ENCODE data around the gene BTNL8. TPM values are rescaled to one million over a fixed set of nuclear protein-coding genes. Genes with fewer than 3 reads are reported as not detected.

BTNL8 gene
- total and polyA plus RNA-seq, 2 of the 13 experiments (the other 11 are each of a cell fraction or from before 2014, with no cell fraction given), result not detected

GRCh38 chr5:180860887-180861822 is 37.8 kb upstream of the BTNL8 start, which contains the start of gene ZFP62 (continued):
- TF ChIP-seq RBFOX2 (IDR thresholded peaks at IDR 0.05; ENCODE audit: low read depth, low read length) (peak; percentile 93), ARNT (IDR thresholded peaks at IDR 0.05) (no peak), CCDC6 (CRISPR knock-in tag; IDR thresholded peaks at IDR 0.05) (0 out of 2 replicates have a peak, but pooled peaks have one; percentile 55), ZNF709 (CRISPR knock-in tag; IDR thresholded peaks at IDR 0.05) (peak; percentile 68; the same call in 1 of the 2 replicates), YEATS4 (CRISPR knock-in tag; IDR thresholded peaks at IDR 0.05; ENCODE audit: borderline replicate concordance) (peak; percentile 93), ZNF691 (CRISPR knock-in tag; IDR thresholded peaks at IDR 0.05; ENCODE audit: borderline replicate concordance, low read depth) (no peak; the same call in 1 of the 2 replicates), STAG1 (CRISPR knock-in tag; IDR thresholded peaks at IDR 0.05) (0 out of 2 replicates have a peak, but pooled peaks have one; percentile 3), SRF (IDR thresholded peaks at IDR 0.05; ENCODE audit: low read depth, low read length) (no peak), ZNF703 (CRISPR knock-in tag; IDR thresholded peaks at IDR 0.05; ENCODE audit: borderline replicate concordance) (peak; percentile 64; the same call in 1 of the 2 replicates), FOXC1 (CRISPR knock-in tag; IDR thresholded peaks at IDR 0.05; ENCODE audit: borderline replicate concordance) (peak; percentile 60; the same call in 1 of the 2 replicates), ATF2 (CRISPR knock-in tag; IDR thresholded peaks at IDR 0.05) (no peak), HOXA5 (CRISPR knock-in tag; IDR thresholded peaks at IDR 0.05) (no peak; the same call in 1 of the 2 replicates), RBM39 (IDR thresholded peaks at IDR 0.05; ENCODE audit: low read depth, low read length, poor library complexity, severe bottlenecking) (peak; percentile 83), E2F2 (CRISPR knock-in tag; IDR thresholded peaks at IDR 0.05; ENCODE audit: borderline replicate concordance) (no peak), MLLT10 (CRISPR knock-in tag; IDR thresholded peaks at IDR 0.05) (no peak), THRA (CRISPR knock-in tag; IDR thresholded peaks at IDR 0.05; ENCODE audit: borderline replicate concordance) (no peak), ZNF337 (CRISPR knock-in tag; IDR thresholded peaks at IDR 0.05; ENCODE audit: borderline replicate concordance, low read depth) (peak; percentile 61; the same call in 1 of the 2 replicates), MTF1 (CRISPR knock-in tag; IDR thresholded peaks at IDR 0.05) (no peak), PREB (CRISPR knock-in tag; IDR thresholded peaks at IDR 0.05) (no peak), RXRB (CRISPR knock-in tag; IDR thresholded peaks at IDR 0.05; ENCODE audit: borderline replicate concordance) (0 out of 2 replicates have a peak, but pooled peaks have one; percentile 41), SALL1 (CRISPR knock-in tag; IDR thresholded peaks at IDR 0.05) (peak; percentile 72), NFE2 (CRISPR knock-in tag; IDR thresholded peaks at IDR 0.05) (no peak), PHF21A (CRISPR knock-in tag; IDR thresholded peaks at IDR 0.05) (peak; percentile 80; the same call in 1 of the 2 replicates), KLF9 (CRISPR knock-in tag; IDR thresholded peaks at IDR 0.05; ENCODE audit: low read depth) (no peak)

All from HepG2 (cell line).